ENCODE data around the gene C11orf86.

C11orf86 gene

GRCh38 chr11:66979336-66979980, 4.4 kb downstream of the C11orf86 start:
- Histone ChIP-seq H3F3A (ENCODE audit: control insufficient read depth, insufficient read depth) (no peaks in the 10 kb centered on the region), H3K4me3 (ENCODE audit: low read length) (no peak overlapping the region), H3K27ac (ENCODE audit: low read depth, low read length) (no peak overlapping the region), H3K4me2 (ENCODE audit: low read length) (no peak overlapping the region), H4K20me1 (ENCODE audit: control insufficient read depth, insufficient read depth, low read depth, low read length) (no peaks in the 10 kb centered on the region), H3K27me3 (ENCODE audit: control insufficient read depth, low read length) (no peaks in the 10 kb centered on the region), H3K4me1 (ENCODE audit: control insufficient read depth, low read length) (peaks cover 11% of the 10 kb centered on the region), H3K9me3 (ENCODE audit: control insufficient read depth, insufficient read depth, low read length) (no peaks in the 10 kb centered on the region), H3K36me3 (ENCODE audit: control insufficient read depth, low read length) (no peaks in the 10 kb centered on the region), H3K9me2 (replicated peaks; ENCODE audit: control insufficient read depth, low read length) (no peaks in the 10 kb centered on the region), H3K79me2 (ENCODE audit: control insufficient read depth, low read length) (no peaks in the 10 kb centered on the region)
- TF ChIP-seq CTCF (IDR thresholded peaks at IDR 0.05; ENCODE audit: low read depth, low read length, poor library complexity, severe bottlenecking) (no peak), EZH2phosphoT487 (IDR thresholded peaks at IDR 0.05; ENCODE audit: borderline replicate concordance, low read length) (no peak)

DNA sequence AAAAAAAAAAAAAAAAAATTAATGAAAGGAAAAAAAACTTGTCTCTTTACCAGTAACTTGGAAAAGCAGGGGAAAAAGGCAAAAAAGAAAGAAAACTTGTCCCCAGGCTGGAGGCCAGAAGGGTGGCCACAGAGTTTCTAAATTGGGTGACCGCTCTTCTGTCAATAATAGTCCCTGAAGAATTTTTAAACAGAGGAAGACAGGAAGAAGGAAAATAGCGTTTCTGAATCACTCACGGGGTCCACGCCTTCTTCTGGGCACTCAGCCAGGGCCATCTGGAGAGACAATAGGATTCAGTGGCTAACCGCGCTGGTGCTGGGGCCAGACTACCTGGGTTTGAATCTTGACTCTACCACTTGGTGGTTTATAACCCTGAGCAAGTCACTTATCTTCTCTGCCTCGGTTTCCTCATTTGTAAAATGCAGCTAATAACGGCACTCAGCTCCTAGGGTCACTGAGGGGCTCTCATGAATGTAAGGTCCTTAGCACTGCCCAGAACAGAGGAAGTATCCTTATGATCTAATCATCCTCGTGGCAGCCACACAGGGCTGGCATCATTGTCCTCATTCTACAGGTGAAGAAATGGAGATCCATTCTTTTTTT, 7.0 kb downstream of the C11orf86 start:
- no peak overlapping the region for H3K4me3 ChIP-seq (ENCODE audit: low read length)
- peaks cover 11% of the 10 kb centered on the region for H3K4me1 ChIP-seq (ENCODE audit: control insufficient read depth, low read length)
- H3K9me3 ChIP-seq (ENCODE audit: control insufficient read depth, insufficient read depth, low read length), result no peaks in the 10 kb centered on the region
- H3K79me2 ChIP-seq (ENCODE audit: control insufficient read depth, low read length), result no peaks in the 10 kb centered on the region
- no peaks in the 10 kb centered on the region for H3K36me3 ChIP-seq (ENCODE audit: control insufficient read depth, low read length)
- no peaks in the 10 kb centered on the region for H3F3A ChIP-seq (ENCODE audit: control insufficient read depth, insufficient read depth)
- H3K9me2 ChIP-seq (replicated peaks; ENCODE audit: control insufficient read depth, low read length), result no peaks in the 10 kb centered on the region
- H3K27me3 ChIP-seq (ENCODE audit: control insufficient read depth, low read length), result peaks cover 9% of the 10 kb centered on the region; the same call in 1 of the 2 replicates
- no peak overlapping the region for H3K27ac ChIP-seq (ENCODE audit: low read depth, low read length)
- peak overlapping the region; percentile 34 for H3K4me2 ChIP-seq (ENCODE audit: low read length)
- no peaks in the 10 kb centered on the region for H4K20me1 ChIP-seq (ENCODE audit: control insufficient read depth, insufficient read depth, low read depth, low read length)
- TF ChIP-seq CTCF (IDR thresholded peaks at IDR 0.05; ENCODE audit: low read depth, low read length, poor library complexity, severe bottlenecking) (no peak), EZH2phosphoT487 (IDR thresholded peaks at IDR 0.05; ENCODE audit: borderline replicate concordance, low read length) (no peak)

DNA sequence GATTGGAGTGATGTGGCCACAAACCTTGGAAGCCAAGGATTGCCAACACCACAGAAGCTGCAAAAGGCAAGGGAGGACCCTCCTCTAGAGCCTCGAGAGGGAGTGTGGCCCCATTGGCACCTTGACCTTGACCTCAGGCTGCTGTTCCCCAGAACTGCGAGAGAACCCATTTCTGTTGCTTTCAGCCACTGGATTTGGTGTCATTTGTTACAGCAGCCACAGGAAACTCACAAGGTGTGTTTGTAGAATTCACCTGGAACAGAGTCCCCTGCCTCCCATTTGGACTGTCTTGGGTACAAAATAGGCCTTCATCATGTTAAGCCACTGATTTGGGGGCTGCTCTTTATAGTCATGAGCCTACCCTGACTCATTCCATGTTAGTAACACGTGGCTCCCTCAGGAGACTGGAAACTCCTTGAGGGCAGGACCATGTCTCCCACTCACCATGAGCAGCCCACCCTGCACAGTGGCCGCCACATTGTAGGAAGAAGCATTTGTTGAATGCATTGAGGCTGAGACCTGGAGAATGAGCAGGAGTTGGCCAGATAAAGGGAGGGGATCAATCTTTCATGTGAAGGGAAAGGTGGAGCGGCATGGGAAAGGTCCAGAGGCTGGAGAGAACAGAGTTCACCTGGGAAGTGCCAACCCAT, 8.3 kb downstream of the C11orf86 start:
- Histone ChIP-seq H3K27ac (ENCODE audit: low read depth, low read length) (no peak overlapping the region), H3K4me1 (ENCODE audit: control insufficient read depth, low read length) (peaks cover 11% of the 10 kb centered on the region), H3F3A (ENCODE audit: control insufficient read depth, insufficient read depth) (no peaks in the 10 kb centered on the region), H3K4me3 (ENCODE audit: low read length) (no peak overlapping the region), H3K9me3 (ENCODE audit: control insufficient read depth, insufficient read depth, low read length) (no peaks in the 10 kb centered on the region), H3K9me2 (replicated peaks; ENCODE audit: control insufficient read depth, low read length) (no peaks in the 10 kb centered on the region), H3K79me2 (ENCODE audit: control insufficient read depth, low read length) (no peaks in the 10 kb centered on the region), H3K4me2 (ENCODE audit: low read length) (no peak overlapping the region), H3K36me3 (ENCODE audit: control insufficient read depth, low read length) (no peaks in the 10 kb centered on the region), H3K27me3 (ENCODE audit: control insufficient read depth, low read length) (peaks cover 9% of the 10 kb centered on the region; the same call in 1 of the 2 replicates), H4K20me1 (ENCODE audit: control insufficient read depth, insufficient read depth, low read depth, low read length) (no peaks in the 10 kb centered on the region)
- TF ChIP-seq EZH2phosphoT487 (IDR thresholded peaks at IDR 0.05; ENCODE audit: borderline replicate concordance, low read length) (no peak), CTCF (IDR thresholded peaks at IDR 0.05; ENCODE audit: low read depth, low read length, poor library complexity, severe bottlenecking) (no peak)
